Adrenal gland (tissue), 5 donors: Measurements from ENCODE around the gene ARFGAP1.

ENCODE experiments used
- POLR2A ChIP-seq, 2 donors: fragments of 450-650 bp; IDR thresholded peaks; one replicate each; pipeline ENCODE4 v1.6.1; 2017; ENCODE audit warnings: antibody characterized with exemption in 2 of 2, mild to moderate bottlenecking in 2 of 2, moderate library complexity in 1 of 2
- TF ChIP-seq, protein P1 (sequence below), 6 experiments: fragments of 450-650 bp in 4 of 6; fragments of 200-600 bp in 2 of 6; sonication (generic) in 1 of 6; IDR thresholded peaks; 1 replicate in 5 of 6; 2 replicates in 1 of 6; pipeline versions ENCODE4 v1.5.1 to v1.8.0; 2016 to 2021; ENCODE audit warnings: antibody characterized with exemption in 6 of 6, mild to moderate bottlenecking in 2 of 6, moderate library complexity in 1 of 6
- donor health status: DM: no; HTN: no; CAD: no.

DNA sequence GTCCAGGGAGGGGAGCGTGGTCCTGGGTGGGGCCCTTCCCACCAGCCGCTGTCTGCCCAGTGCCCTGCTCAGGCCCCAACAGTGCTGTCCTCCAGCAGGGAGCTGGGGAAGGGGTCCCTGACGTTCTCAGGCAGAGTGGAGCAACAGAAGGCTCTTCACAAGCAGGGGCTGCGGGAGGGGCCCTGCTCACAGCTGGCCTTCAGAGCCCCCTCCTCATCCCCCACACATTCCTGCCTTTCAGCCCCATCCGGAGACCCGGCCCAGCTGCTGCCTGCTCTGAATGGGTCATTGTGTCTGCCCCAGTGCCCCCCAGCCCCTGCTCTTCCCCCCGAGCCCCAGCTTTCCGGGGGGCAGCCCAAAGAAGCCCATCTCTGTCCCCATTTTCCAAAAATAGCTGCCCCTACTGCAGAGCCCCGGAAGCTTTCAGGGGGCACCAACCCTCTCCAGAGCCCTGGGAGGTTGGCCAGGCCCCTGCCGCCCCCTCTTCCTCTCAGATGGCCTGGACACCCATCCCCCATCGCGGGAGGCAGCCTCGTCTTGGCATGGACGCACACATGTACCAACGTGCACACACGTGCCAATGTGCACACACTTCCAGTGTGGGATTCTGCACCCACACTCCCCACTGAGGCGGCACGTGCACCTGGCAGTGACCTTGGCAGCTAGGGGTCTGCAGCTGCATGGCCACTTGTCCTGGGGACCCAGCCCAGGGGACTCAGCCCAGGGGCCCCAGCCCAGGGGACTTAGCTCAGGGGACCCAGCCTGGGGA, 24.1 kb downstream of the ARFGAP1 start:
- TF ChIP-seq, protein P1, sequence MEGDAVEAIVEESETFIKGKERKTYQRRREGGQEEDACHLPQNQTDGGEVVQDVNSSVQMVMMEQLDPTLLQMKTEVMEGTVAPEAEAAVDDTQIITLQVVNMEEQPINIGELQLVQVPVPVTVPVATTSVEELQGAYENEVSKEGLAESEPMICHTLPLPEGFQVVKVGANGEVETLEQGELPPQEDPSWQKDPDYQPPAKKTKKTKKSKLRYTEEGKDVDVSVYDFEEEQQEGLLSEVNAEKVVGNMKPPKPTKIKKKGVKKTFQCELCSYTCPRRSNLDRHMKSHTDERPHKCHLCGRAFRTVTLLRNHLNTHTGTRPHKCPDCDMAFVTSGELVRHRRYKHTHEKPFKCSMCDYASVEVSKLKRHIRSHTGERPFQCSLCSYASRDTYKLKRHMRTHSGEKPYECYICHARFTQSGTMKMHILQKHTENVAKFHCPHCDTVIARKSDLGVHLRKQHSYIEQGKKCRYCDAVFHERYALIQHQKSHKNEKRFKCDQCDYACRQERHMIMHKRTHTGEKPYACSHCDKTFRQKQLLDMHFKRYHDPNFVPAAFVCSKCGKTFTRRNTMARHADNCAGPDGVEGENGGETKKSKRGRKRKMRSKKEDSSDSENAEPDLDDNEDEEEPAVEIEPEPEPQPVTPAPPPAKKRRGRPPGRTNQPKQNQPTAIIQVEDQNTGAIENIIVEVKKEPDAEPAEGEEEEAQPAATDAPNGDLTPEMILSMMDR (IDR thresholded peaks at IDR 0.05) = no peak
- TF ChIP-seq POLR2A (IDR thresholded peaks at IDR 0.05) = no peak
